ENCODE measurements around the gene BSX. TPM values are rescaled to one million over a fixed set of nuclear protein-coding genes. Genes with fewer than 3 reads are reported as not detected.

Gene BSX
- total RNA-seq, 4 donors from 2014 or later, result not detected

GRCh38 chr11:122995526-122995925 lies 13.9 kb upstream of the BSX start:
- no peak for TF ChIP-seq POLR2AphosphoS5 (IDR thresholded peaks at IDR 0.05)
- Histone ChIP-seq H3K36me3 (no peaks in the 10 kb centered on the region), H3K27me3 (peaks cover 21% of the 10 kb centered on the region), H3K9me3 (no peaks in the 10 kb centered on the region), H3K4me3 (no peak overlapping the region), H3K27ac (no peak overlapping the region), H3K4me1 (no peaks in the 10 kb centered on the region)
- intact Hi-C loops (cut with DNase I; ENCODE audit: low total_unique reads) (no loop called here), in situ Hi-C loops (cut with MboI; ENCODE audit: low pct_ligation_motif_present in 1 of 4, low pct_unique_long_range_greater_than_20kb in 1 of 4, low sequenced_read_pairs in 3 of 4) (no loop called here)
- 45% methylated on average over 3 of the region's 3 CpGs; no CpG with 5 or more reads in 1 of the 2 donors for WGBS, 2 donors (ENCODE audit: low coverage in 1 of 2)
- DNase-seq, result no peak

DNA sequence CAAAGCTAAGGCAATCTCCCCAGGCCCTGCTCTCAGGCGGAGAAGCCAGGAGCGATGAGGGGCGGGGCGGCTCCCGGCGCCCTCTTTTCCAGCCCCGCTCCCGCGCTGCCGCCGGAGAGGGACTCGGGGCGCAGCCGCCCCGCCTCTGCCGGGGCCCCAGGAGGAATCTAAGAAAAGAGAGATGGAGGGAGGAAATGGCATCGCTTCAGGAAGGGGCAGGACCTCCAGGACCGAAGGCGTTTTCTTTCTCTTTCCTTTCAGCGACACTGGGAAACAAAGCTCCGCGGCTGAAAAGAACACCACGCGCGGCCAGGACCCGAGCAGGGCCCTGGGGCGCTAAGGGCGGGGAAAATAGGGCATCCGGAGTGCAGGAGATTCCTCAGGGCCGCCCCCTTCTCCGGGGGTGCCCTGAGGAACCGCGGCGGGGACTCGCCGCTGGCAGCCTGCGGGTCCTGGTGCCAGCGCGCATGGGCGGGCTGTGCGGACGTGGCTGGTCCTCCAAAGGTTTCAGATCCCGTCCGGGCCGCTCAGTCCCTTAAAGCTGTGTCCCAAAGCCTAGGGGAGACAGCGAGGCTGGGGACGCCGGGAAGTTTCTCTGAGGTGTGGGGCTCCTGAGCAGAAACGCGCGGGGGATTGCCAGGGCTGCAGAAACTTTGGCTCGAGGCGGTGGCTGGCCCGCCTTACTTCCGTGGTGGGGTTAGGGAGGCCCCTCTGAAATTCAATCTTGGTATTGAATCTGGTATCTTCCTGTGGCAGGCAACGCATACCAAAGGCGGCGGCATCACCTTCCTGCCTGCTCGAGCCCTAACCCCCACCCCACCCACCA lies 2.8 kb upstream of the BSX start:
- H3K27ac ChIP-seq, result no peak overlapping the region
- no peaks in the 10 kb centered on the region for H3K36me3 ChIP-seq
- H3K9me3 ChIP-seq, result no peaks in the 10 kb centered on the region
- H3K4me1 ChIP-seq, result peaks cover 0 to 13% (median 4%) of the 10 kb centered on the region in 4 donors
- peak overlapping the region; percentile 38 to 70 (median 40) for H3K4me3 ChIP-seq
- peaks cover 93% of the 10 kb centered on the region for H3K27me3 ChIP-seq
- WGBS, 2 donors (ENCODE audit: low coverage in 1 of 2), result 0 to 3% methylated on average over 8 to 53 of the region's 59 CpGs
- DNase-seq, result no peak
- TF ChIP-seq EP300 (IDR thresholded peaks at IDR 0.05; ENCODE audit: low read depth) (no peak), POLR2A (IDR thresholded peaks at IDR 0.05) (no peak), POLR2AphosphoS5 (IDR thresholded peaks at IDR 0.05) (no peak)
- TF ChIP-seq, protein P1, sequence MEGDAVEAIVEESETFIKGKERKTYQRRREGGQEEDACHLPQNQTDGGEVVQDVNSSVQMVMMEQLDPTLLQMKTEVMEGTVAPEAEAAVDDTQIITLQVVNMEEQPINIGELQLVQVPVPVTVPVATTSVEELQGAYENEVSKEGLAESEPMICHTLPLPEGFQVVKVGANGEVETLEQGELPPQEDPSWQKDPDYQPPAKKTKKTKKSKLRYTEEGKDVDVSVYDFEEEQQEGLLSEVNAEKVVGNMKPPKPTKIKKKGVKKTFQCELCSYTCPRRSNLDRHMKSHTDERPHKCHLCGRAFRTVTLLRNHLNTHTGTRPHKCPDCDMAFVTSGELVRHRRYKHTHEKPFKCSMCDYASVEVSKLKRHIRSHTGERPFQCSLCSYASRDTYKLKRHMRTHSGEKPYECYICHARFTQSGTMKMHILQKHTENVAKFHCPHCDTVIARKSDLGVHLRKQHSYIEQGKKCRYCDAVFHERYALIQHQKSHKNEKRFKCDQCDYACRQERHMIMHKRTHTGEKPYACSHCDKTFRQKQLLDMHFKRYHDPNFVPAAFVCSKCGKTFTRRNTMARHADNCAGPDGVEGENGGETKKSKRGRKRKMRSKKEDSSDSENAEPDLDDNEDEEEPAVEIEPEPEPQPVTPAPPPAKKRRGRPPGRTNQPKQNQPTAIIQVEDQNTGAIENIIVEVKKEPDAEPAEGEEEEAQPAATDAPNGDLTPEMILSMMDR (IDR thresholded peaks at IDR 0.05), result no peak
- in situ Hi-C loops (cut with MboI; ENCODE audit: low pct_ligation_motif_present in 1 of 4, low pct_unique_long_range_greater_than_20kb in 1 of 4, low sequenced_read_pairs in 3 of 4) (no loop called here), intact Hi-C loops (cut with DNase I; ENCODE audit: low total_unique reads) (no loop called here)

DNA sequence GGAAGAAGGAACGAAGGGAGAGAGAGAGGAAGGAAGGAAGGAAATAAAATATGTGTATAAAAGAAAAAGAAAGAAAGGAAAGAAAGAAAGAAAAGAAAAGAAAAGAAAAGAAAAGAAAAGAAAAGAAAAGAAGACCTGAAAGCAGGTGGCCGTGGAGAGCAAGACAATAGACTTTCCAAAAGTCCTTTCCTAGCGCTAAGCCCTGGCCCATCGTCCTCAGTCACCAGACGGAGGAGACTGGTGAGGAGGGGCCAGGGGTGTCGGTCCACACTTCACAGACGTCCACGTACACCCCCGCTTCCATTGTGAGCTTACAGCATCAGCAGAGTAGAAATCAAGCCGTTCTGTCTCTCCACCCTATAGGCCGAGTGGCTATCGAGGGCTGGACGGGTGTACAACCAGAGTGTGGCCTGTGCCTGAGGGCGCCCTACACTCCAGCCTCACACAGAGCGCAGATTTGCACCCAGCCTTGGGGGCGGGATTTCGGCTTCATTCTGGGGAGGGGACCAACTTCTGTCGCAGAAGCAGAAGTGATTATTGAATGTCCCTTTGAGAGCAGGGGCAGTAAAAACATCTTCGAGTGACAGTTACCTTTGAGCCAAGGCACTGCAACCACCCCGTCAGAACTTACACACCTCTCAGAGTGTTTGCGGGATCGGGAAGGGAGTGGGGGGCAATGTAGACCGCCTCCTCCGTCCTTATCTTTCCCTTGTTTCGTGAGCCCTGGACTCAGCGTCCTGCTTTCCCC lies 2.0 kb upstream of the BSX start:
- intact Hi-C loops (cut with DNase I; ENCODE audit: low total_unique reads), result no loop called here
- peaks cover 0 to 13% (median 4%) of the 10 kb centered on the region in 4 donors for H3K4me1 ChIP-seq
- DNase-seq, result no peak

GRCh38 chr11:122979815-122980595 lies 1.6 kb downstream of the BSX start:
- H3K36me3 ChIP-seq, result no peaks in the 10 kb centered on the region
- no peak overlapping the region for H3K4me3 ChIP-seq
- intact Hi-C loops (cut with DNase I; ENCODE audit: low total_unique reads) (no loop called here), in situ Hi-C loops (cut with MboI; ENCODE audit: low pct_ligation_motif_present in 1 of 4, low pct_unique_long_range_greater_than_20kb in 1 of 4, low sequenced_read_pairs in 3 of 4) (no loop called here)
- TF ChIP-seq, protein P1 (IDR thresholded peaks at IDR 0.05), result no peak
- TF ChIP-seq EP300 (IDR thresholded peaks at IDR 0.05; ENCODE audit: low read depth), result no peak
- TF ChIP-seq POLR2A (IDR thresholded peaks at IDR 0.05), result no peak
- TF ChIP-seq POLR2AphosphoS5 (IDR thresholded peaks at IDR 0.05), result no peak
- DNase-seq, result no peak
- H3K27ac ChIP-seq, result no peak overlapping the region
- H3K27me3 ChIP-seq, result peaks cover 100% of the 10 kb centered on the region
- WGBS, 2 donors (ENCODE audit: low coverage in 1 of 2), result 3 to 11% methylated on average over 11 to 27 of the region's 27 CpGs
- no peaks in the 10 kb centered on the region for H3K9me3 ChIP-seq
- peaks cover 0 to 21% (median 14%) of the 10 kb centered on the region in 4 donors for H3K4me1 ChIP-seq

More for the DNA sequence above, 2.0 kb upstream of the BSX start:
- in situ Hi-C loops (cut with MboI; ENCODE audit: low pct_ligation_motif_present in 1 of 4, low pct_unique_long_range_greater_than_20kb in 1 of 4, low sequenced_read_pairs in 3 of 4), result no loop called here
- Histone ChIP-seq H3K27ac (no peak overlapping the region), H3K36me3 (no peaks in the 10 kb centered on the region), H3K9me3 (no peaks in the 10 kb centered on the region), H3K27me3 (peaks cover 100% of the 10 kb centered on the region), H3K4me3 (peak overlapping the region in 3 of 4 donors; percentile 40 to 70 (median 41))
- TF ChIP-seq POLR2A (IDR thresholded peaks at IDR 0.05) (no peak), EP300 (IDR thresholded peaks at IDR 0.05; ENCODE audit: low read depth) (no peak), POLR2AphosphoS5 (IDR thresholded peaks at IDR 0.05) (no peak)
- TF ChIP-seq, protein P1 (IDR thresholded peaks at IDR 0.05), result no peak
- 26 to 37% methylated on average over 5 to 26 of the region's 26 CpGs for WGBS, 2 donors (ENCODE audit: low coverage in 1 of 2)
